CD14-positive monocyte (primary cell): ENCODE results near the gene PAK5. TPM values are rescaled to one million over a fixed set of nuclear protein-coding genes. Genes with fewer than 3 reads are reported as not detected.

Source experiments
- DNase-seq, 3 donors: peaks; one replicate each; pipeline ENCODE4 v3.0.0-alpha.2; 2011 to 2022
- H2AFZ ChIP-seq: 2 replicates; pipeline ENCODE4 v1.6.0; 2012; ENCODE audit warnings: mild to moderate bottlenecking, low read depth, low read length, inconsistent platforms; ENCODE audit not compliant: insufficient read depth, poor library complexity, severe bottlenecking
- H3K27ac ChIP-seq, 2 donors: 1 replicate in 1 of 2; 2 replicates in 1 of 2; pipeline ENCODE4 v1.5.1; 2012 to 2013; ENCODE audit warnings: low read length in 2 of 2, control low read depth in 1 of 2, inconsistent platforms in 1 of 2, low read depth in 1 of 2, mild to moderate bottlenecking in 1 of 2
- H3K27me3 ChIP-seq, 2 donors: one replicate each; pipeline versions ENCODE4 v1.6.0 to v1.6.1; 2011 to 2013; ENCODE audit warnings: low read length in 2 of 2; ENCODE audit not compliant: control insufficient read depth in 2 of 2, insufficient read depth in 2 of 2
- H3K36me3 ChIP-seq, 2 donors: replicated peaks in 1 of 2; 1 replicate in 1 of 2; 2 replicates in 1 of 2; pipeline versions ENCODE4 v1.5.1 to v1.6.1; 2012 to 2013; ENCODE audit warnings: low read length in 2 of 2, control low read depth in 1 of 2, inconsistent platforms in 1 of 2, mild to moderate bottlenecking in 1 of 2; ENCODE audit not compliant: insufficient read depth in 2 of 2, control insufficient read depth in 1 of 2
- H3K4me1 ChIP-seq, 2 donors: 1 replicate in 1 of 2; 2 replicates in 1 of 2; pipeline versions ENCODE4 v1.5.1 to v1.6.1; 2012 to 2013; ENCODE audit warnings: low read length in 2 of 2, control low read depth in 1 of 2, inconsistent platforms in 1 of 2, mild to moderate bottlenecking in 1 of 2, moderate library complexity in 1 of 2; ENCODE audit not compliant: insufficient read depth in 2 of 2, control insufficient read depth in 1 of 2
- H3K4me2 ChIP-seq: replicated peaks from 2 replicates; pipeline ENCODE3; 2012; ENCODE audit warnings: low read length, moderate library complexity, mild to moderate bottlenecking; ENCODE audit not compliant: poor library complexity, severe bottlenecking; ENCODE audit errors: extremely low read depth
- H3K4me3 ChIP-seq, 3 experiments: fragments of 200-600 bp in 1 of 3; sonication (generic) in 1 of 3; replicated peaks in 1 of 3; 1 replicate in 2 of 3; 2 replicates in 1 of 3; pipeline ENCODE4 v1.5.1; 2011 to 2013; ENCODE audit warnings: low read length in 3 of 3, mild to moderate bottlenecking in 3 of 3, control low read depth in 2 of 3, low read depth in 2 of 3, inconsistent platforms in 1 of 3, moderate library complexity in 1 of 3
- H3K79me2 ChIP-seq: 2 replicates; pipeline ENCODE4 v1.6.0; 2012; ENCODE audit warnings: mild to moderate bottlenecking, control low read depth, inconsistent platforms, low read length, moderate library complexity; ENCODE audit not compliant: insufficient read depth
- H3K9ac ChIP-seq: 2 replicates; pipeline ENCODE4 v1.6.0; 2017; ENCODE audit warnings: low read length, mild to moderate bottlenecking; ENCODE audit not compliant: insufficient read depth, poor library complexity, severe bottlenecking
- H3K9me3 ChIP-seq, 2 donors: replicated peaks in 1 of 2; 1 replicate in 1 of 2; 2 replicates in 1 of 2; pipeline versions ENCODE4 v1.5.1 to v1.6.1; 2012 to 2013; ENCODE audit warnings: low read length in 2 of 2, control low read depth in 1 of 2; ENCODE audit not compliant: control insufficient read depth in 1 of 2, insufficient read depth in 1 of 2
- H4K20me1 ChIP-seq: 2 replicates; pipeline ENCODE4 v1.6.0; 2012; ENCODE audit warnings: mild to moderate bottlenecking, low read length, control low read depth, moderate library complexity; ENCODE audit not compliant: insufficient read depth
- H3K27ac Mint-ChIP-seq, 7 donors: one replicate each; pipeline ENCODE4 v1.8.0; 2020; ENCODE audit warnings: mild to moderate bottlenecking in 7 of 7, mixed read lengths in 7 of 7, moderate library complexity in 6 of 7, inconsistent platforms in 2 of 7
- H3K27me3 Mint-ChIP-seq, 3 donors: one replicate each; pipeline ENCODE4 v1.8.0; 2021 to 2022; ENCODE audit warnings: low read depth in 3 of 3, mild to moderate bottlenecking in 3 of 3, mixed read lengths in 3 of 3, moderate library complexity in 3 of 3, inconsistent platforms in 1 of 3
- H3K36me3 Mint-ChIP-seq, 2 donors: one replicate each; pipeline ENCODE4 v1.8.0; 2020; ENCODE audit warnings: mixed read lengths in 2 of 2, inconsistent platforms in 1 of 2, mild to moderate bottlenecking in 1 of 2
- H3K4me1 Mint-ChIP-seq: one replicate; pipeline ENCODE4 v1.8.0; 2020; ENCODE audit warnings: mild to moderate bottlenecking, mixed read lengths
- H3K4me3 Mint-ChIP-seq, 2 donors: one replicate each; pipeline ENCODE4 v1.8.0; 2020; ENCODE audit warnings: mild to moderate bottlenecking in 2 of 2, mixed read lengths in 2 of 2, moderate library complexity in 1 of 2
- H3K9me3 Mint-ChIP-seq, 7 donors: one replicate each; pipeline ENCODE4 v1.8.0; 2020 to 2022; ENCODE audit warnings: mixed read lengths in 7 of 7, mild to moderate bottlenecking in 6 of 7, moderate library complexity in 6 of 7, inconsistent platforms in 2 of 7
- CTCF ChIP-seq: fragments of 200-600 bp; IDR thresholded peaks from one replicate; pipeline ENCODE4 v1.8.0; 2022; ENCODE audit warnings: antibody characterized with exemption, mild to moderate bottlenecking
- WGBS: methylation state at CpG from one replicate; pipeline ENCODE4 v1.1.5; 2013; ENCODE audit warnings: missing lambda C conversion rate; ENCODE audit not compliant: insufficient coverage; 5-methylcytosine and 5-hydroxymethylcytosine counted together
- intact Hi-C, 2 donors: fragments of 100-400 bp; cut with micrococcal nuclease; formaldehyde crosslinking; loops; one replicate each; pipeline versions ENCODE4 v1.15.0 to v1.15.1; 2023
- polyA plus RNA-seq, 3 donors: library from polyadenylated mRNA; depleted of rRNA in 1 of 3; unstranded in 2 of 3; stranded (reverse) in 1 of 3; fragments of 300-500 nt in 2 of 3; fragments of >200 nt in 1 of 3; fragmentation: Illumina TruSeq in 2 of 3; gene quantifications; 1 replicate in 2 of 3; 2 replicates in 1 of 3; pipeline ENCODE4 v1.2.3, GENCODE V29; 2012 to 2021

The PAK5 gene
- polyA plus RNA-seq, 3 donors = not detected

DNA sequence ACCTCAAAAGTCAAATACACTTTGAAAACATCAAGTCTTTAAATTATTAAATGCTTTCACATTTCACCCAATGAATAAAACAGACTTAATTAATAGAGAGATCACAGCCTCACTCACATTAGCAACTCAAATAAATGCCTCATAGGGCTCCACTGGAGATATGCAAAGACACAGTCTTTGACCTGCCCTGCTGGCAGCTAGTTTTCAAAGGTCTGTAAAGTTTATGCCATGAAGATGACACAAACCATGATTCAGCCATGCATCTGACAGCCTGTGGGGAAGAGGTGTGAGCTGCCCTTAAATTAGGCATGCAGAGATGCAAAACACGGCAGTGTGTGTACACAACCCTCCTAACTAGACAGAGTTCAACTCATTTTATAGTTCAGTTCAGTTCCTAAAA, 83.6 kb downstream of the PAK5 start:
- H3K36me3 ChIP-seq = no peaks in the 10 kb centered on the region
- no peaks in the 10 kb centered on the region for H3K27me3 ChIP-seq
- Mint-ChIP-seq H3K9me3 (peaks cover 0 to 2% (median 0%) of the 10 kb centered on the region in 7 donors), H3K27me3 (peaks cover 0 to 1% (median 0%) of the 10 kb centered on the region in 3 donors), H3K4me1 (no peaks in the 10 kb centered on the region), H3K27ac (no peak overlapping the region), H3K4me3 (no peak overlapping the region), H3K36me3 (no peaks in the 10 kb centered on the region)
- no peak overlapping the region for H3K27ac ChIP-seq
- WGBS = 50% methylated on average over 1 of the region's 1 CpG
- H3K4me1 ChIP-seq = no peaks in the 10 kb centered on the region
- no peak overlapping the region for H3K4me3 ChIP-seq
- no peaks in the 10 kb centered on the region for H4K20me1 ChIP-seq
- no peak for TF ChIP-seq CTCF
- H3K9ac ChIP-seq = no peak overlapping the region
- DNase-seq = no peak
- H3K4me2 ChIP-seq = no peak overlapping the region
- no peak overlapping the region for H2AFZ ChIP-seq
- intact Hi-C loops = no loop called here
- no peaks in the 10 kb centered on the region for H3K9me3 ChIP-seq
- H3K79me2 ChIP-seq = no peaks in the 10 kb centered on the region

GRCh38 chr20:9744551-9744950, 94.3 kb downstream of the PAK5 start:
- Mint-ChIP-seq H3K4me3 (no peak overlapping the region), H3K27ac (no peak overlapping the region), H3K36me3 (no peaks in the 10 kb centered on the region), H3K4me1 (no peaks in the 10 kb centered on the region), H3K9me3 (peaks cover 0 to 7% (median 3%) of the 10 kb centered on the region in 7 donors), H3K27me3 (no peaks in the 10 kb centered on the region)
- no peaks in the 10 kb centered on the region for H4K20me1 ChIP-seq
- no peaks in the 10 kb centered on the region for H3K4me1 ChIP-seq
- no peaks in the 10 kb centered on the region for H3K27me3 ChIP-seq
- H3K4me3 ChIP-seq = no peak overlapping the region
- H3K79me2 ChIP-seq = no peaks in the 10 kb centered on the region
- no peak overlapping the region for H3K4me2 ChIP-seq
- H2AFZ ChIP-seq = no peak overlapping the region
- H3K9ac ChIP-seq = no peak overlapping the region
- H3K27ac ChIP-seq = no peak overlapping the region
- H3K36me3 ChIP-seq = no peaks in the 10 kb centered on the region
- no peaks in the 10 kb centered on the region for H3K9me3 ChIP-seq
- no peak for TF ChIP-seq CTCF
- intact Hi-C loops = no loop called here
- DNase-seq = no peak
